Pancreas (tissue), 10 donors: ENCODE data around the gene CFAP157. TPM values are rescaled to one million over a fixed set of nuclear protein-coding genes. Genes with fewer than 3 reads are reported as not detected.

Experiments used
- ATAC-seq, 4 donors: fragments of 200-7000 bp; cut with Tn5 transposase; one replicate each; pipeline versions ENCODE4 v1.8.0 to v1.9.1; 2020; ENCODE audit warnings: mild to moderate bottlenecking in 4 of 4, moderate library complexity in 4 of 4
- DNase-seq, 6 donors: peaks; one replicate each; pipeline ENCODE4 v3.0.0-alpha.2; 2020
- FAIRE-seq: peaks from 2 replicates; lab custom pipeline; 2012; peaks lifted over from hg19 to GRCh38; lab: Jason Lieb, UNC
- H3K27ac ChIP-seq, 4 donors: fragments of 200-600 bp; sonication (generic); 1 replicate in 3 of 4; 2 replicates in 1 of 4; pipeline versions ENCODE4 v1.5.0 to v1.8.0; 2020
- H3K27me3 ChIP-seq, 4 donors: fragments of 200-600 bp; one replicate each; pipeline ENCODE4 v1.8.0; 2021
- H3K36me3 ChIP-seq, 3 donors: fragments of 200-600 bp; sonication (generic) in 1 of 3; one replicate each; pipeline versions ENCODE4 v1.5.0 to v1.8.0; 2020 to 2021
- H3K4me1 ChIP-seq, 3 donors: fragments of 200-600 bp; one replicate each; pipeline ENCODE4 v1.8.0; 2021
- H3K4me3 ChIP-seq, 4 donors: fragments of 200-600 bp; sonication (generic) in 2 of 4; one replicate each; pipeline versions ENCODE4 v1.5.0 to v1.8.0; 2020 to 2021
- H3K9me3 ChIP-seq, 4 donors: fragments of 200-600 bp; one replicate each; pipeline ENCODE4 v1.8.0; 2021
- WGBS, 2 donors: extraction: QIAGEN DNeasy Blood & Tissue Kit; methylation state at CpG; one replicate each; pipeline ENCODE4 v1.1.7; 2013; 5-methylcytosine and 5-hydroxymethylcytosine counted together
- intact Hi-C, 3 donors: fragments of 100-400 bp; cut with DNase I; formaldehyde crosslinking; loops; one replicate each; pipeline versions ENCODE4 v1.11.1 to v1.14.2; 2022
- polyA plus RNA-seq, 2 donors: library from polyadenylated mRNA; stranded (reverse); fragments of 200-250 nt; gene quantifications; one replicate each; pipeline ENCODE4 v1.2.3, GENCODE V29; 2013
- total RNA-seq, 6 donors: library from RNA; stranded (reverse); fragmentation: NEBNext Ultra II Directional in 4 of 6; extraction: Animal tissue kit (Norgen Biotek cat#: 25700) in 4 of 6; gene quantifications; one replicate each; pipeline versions ENCODE4 v1.2.1 to v1.2.4, GENCODE V29; 2021 to 2023
- TF ChIP-seq, protein P1 (sequence below), 4 donors: fragments of 200-600 bp; sonication (generic) in 3 of 4; IDR thresholded peaks; one replicate each; pipeline versions ENCODE4 v1.5.0 to v1.8.0; 2021; ENCODE audit warnings: antibody characterized with exemption in 4 of 4
- donor health status: healthy with polysubstance abuse.
- donor health status: DM: no; HTN: no; CAD: no; lungs with moderate emphysema.
- donor health status: DM: no; HTN: no; CAD: no.
- donor health status: control.
- donor health status: control.
- donor health status: Bipolar disorder and iron deficiency.
- donor health status: DM: yes; HTN: yes; CAD: no.
- donor health status: DM: no; HTN: no; CAD: no.
- donor health status: DM: no; HTN: no; CAD: no.
- donor health status: DM: yes; HTN: yes; CAD: no.

The CFAP157 gene
- total and polyA plus RNA-seq, 8 donors: 0.12 to 2.1 (median 0.23) TPM; not detected in 1

DNA sequence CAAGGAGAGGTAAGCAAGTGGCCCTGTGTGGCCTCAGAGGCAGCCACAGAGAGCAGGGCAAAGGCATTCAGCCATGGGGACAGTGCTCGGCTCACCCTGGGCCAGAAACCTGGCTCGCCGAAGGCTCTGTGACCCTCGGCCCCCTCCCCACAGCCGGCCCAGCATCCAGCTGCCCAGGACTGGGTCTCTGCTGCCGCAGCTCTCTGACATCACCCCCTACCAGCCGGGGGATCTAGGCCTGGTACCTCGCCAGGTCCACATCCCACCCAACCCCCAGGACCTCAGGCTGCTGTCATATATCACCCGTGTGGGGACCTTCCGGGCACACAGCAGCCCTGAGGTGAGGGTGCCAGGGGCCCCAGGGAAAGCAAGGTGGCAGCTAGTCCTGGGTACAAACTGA is 6.1 kb downstream of the CFAP157 start:
- no peak for FAIRE-seq
- intact Hi-C loops: no loop called here

DNA sequence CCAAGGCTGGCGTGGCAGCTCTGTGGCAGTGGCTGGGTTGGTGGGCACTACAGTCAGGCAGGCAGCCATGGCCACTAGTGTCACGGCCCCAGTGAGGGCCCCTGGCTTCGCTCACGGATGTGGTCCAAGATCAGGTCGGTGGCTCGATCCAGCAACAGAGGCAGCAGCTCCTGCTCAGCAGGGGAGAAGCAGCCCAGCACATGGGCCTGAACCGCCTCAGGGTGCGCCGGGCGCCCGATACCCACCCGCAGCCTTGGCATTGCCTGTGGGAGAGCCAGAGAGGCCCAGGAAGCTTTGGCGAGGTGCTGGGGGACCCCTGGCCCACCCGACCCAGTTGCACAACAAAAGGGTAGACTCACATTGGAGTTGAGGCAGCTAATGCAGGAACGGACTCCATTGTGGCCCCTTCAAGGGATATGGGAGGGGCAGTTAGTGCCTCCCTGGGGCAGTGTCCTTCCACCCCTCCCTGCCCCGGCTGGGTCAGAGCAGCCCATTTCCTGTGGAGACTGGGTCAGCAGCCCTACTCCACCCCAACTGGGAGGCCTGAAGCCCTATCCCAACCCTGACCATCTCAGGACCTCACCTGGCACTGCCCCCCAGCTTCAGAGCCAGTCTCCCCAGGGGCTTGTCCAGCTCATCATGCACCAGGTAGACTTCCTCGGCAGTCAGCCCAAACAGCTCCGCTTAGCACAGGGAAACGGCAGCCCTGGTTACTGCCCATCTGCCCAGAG is 7.4 kb downstream of the CFAP157 start:
- FAIRE-seq: no peak
- peak in 1 of 6 donors; percentile 76 for DNase-seq
- 72 to 73% methylated on average over 19 of the region's 19 CpGs for WGBS, 2 donors
- Histone ChIP-seq H3K36me3 (no peaks in the 10 kb centered on the region), H3K27ac (no peak overlapping the region), H3K27me3 (no peaks in the 10 kb centered on the region), H3K4me3 (peak overlapping the region in 3 of 4 donors; percentile 71 to 85 (median 74)), H3K9me3 (no peaks in the 10 kb centered on the region), H3K4me1 (peaks cover 0 to 14% (median 9%) of the 10 kb centered on the region in 3 donors)
- no peak for ATAC-seq
- intact Hi-C loops: no loop called here
- TF ChIP-seq, protein P1, sequence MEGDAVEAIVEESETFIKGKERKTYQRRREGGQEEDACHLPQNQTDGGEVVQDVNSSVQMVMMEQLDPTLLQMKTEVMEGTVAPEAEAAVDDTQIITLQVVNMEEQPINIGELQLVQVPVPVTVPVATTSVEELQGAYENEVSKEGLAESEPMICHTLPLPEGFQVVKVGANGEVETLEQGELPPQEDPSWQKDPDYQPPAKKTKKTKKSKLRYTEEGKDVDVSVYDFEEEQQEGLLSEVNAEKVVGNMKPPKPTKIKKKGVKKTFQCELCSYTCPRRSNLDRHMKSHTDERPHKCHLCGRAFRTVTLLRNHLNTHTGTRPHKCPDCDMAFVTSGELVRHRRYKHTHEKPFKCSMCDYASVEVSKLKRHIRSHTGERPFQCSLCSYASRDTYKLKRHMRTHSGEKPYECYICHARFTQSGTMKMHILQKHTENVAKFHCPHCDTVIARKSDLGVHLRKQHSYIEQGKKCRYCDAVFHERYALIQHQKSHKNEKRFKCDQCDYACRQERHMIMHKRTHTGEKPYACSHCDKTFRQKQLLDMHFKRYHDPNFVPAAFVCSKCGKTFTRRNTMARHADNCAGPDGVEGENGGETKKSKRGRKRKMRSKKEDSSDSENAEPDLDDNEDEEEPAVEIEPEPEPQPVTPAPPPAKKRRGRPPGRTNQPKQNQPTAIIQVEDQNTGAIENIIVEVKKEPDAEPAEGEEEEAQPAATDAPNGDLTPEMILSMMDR (IDR thresholded peaks at IDR 0.05): no peak

More for the DNA sequence above, 6.1 kb downstream of the CFAP157 start:
- Histone ChIP-seq H3K4me3 (no peak overlapping the region), H3K27me3 (no peaks in the 10 kb centered on the region), H3K4me1 (peaks cover 0 to 14% (median 9%) of the 10 kb centered on the region in 3 donors), H3K36me3 (no peaks in the 10 kb centered on the region), H3K9me3 (no peaks in the 10 kb centered on the region), H3K27ac (no peak overlapping the region)
- DNase-seq (peak in 1 of 6 donors; percentile 76), ATAC-seq (no peak)
- TF ChIP-seq, protein P1 (IDR thresholded peaks at IDR 0.05): no peak
- 91 to 94% methylated on average over 10 of the region's 10 CpGs for WGBS, 2 donors

DNA sequence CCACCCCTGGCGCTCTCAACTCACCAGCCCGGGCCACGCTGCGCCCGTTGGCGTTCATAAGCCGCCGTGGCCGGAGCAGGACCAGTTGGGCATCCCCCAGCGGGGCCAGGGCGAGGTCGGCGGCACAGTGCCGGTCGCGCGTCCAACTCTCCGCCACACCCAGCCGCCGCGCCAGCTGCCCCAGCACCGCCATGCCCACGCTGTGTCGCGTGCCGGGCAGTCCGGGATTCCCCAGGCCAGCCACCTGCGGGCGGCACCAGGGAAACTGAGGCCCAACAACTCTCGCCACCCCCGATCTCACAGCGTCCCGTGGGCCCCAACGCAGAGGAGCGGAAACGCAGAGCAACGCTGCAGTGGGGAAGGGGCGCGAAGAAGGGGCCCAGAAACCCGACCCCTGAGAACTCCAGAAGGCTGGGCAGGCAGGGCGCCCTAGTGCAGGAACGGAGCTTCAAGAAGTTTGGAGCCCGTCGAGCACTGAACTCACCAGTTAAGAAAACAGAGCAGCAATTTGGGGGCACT is 8.2 kb downstream of the CFAP157 start:
- H3K27me3 ChIP-seq: no peaks in the 10 kb centered on the region
- peak; percentile 50 to 59 (median 54) for ATAC-seq
- no peak for FAIRE-seq
- peak overlapping the region; percentile 49 to 85 (median 72) for H3K4me3 ChIP-seq
- peak in 3 of 6 donors; percentile 44 to 77 (median 76) for DNase-seq
- H3K36me3 ChIP-seq: no peaks in the 10 kb centered on the region
- no peaks in the 10 kb centered on the region for H3K9me3 ChIP-seq
- WGBS, 2 donors: 0% methylated on average over 43 to 44 of the region's 44 CpGs
- H3K27ac ChIP-seq: peak overlapping the region; percentile 74 to 80 (median 76)
- intact Hi-C loops: no loop called here
- TF ChIP-seq, protein P1 (IDR thresholded peaks at IDR 0.05): no peak
- H3K4me1 ChIP-seq: peaks cover 0 to 14% (median 9%) of the 10 kb centered on the region in 3 donors

DNA sequence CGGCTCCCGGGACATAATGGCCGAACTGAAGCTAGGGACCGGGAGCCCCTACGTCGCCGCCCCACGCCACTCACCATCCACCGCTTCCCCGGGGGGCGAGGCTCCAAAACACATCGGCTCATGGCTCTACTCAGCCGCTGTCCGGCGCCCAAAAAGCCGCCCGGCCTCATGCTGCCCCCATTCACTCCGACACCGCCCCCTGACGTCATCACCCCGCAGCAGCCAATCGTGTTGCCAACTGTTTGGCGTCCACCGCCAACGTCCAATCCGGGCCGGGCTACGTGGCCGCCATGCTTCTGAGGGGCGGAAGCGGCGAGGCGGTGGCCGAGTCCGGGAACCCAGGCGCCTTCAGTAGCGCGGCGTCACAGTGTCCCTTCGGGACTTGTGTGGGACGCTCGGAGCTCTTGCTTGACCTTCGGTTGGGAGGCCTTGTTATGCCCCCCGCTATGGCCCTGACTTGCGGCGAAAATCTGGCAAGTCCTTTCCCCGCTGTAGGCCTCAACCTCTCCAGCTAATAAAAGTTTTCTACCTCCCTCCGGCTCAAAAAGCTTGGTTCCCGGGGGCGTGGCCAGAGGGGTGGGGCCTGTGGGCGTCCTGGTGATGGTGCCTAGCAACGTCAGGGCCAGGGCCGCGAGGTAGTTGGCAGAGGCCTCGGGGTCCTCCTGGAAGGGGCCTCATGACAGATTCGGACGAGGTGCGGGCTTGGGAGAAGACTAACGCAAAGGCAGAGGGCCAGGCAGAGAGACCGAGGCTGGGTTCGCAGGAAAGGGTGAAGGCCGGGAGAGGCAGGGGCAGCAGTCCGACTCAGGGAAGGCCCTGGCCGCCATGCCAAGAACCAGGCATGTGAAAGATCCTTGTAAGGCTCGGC is 8.9 kb downstream of the CFAP157 start, which contains the start of the genes PTRH1 and TTC16:
Gene PTRH1, minus strand, starts transcription at position 194 of the 868 bp plus-strand sequence. Its CDS starts 24 bp downstream, at position 170.
Gene TTC16, plus strand, starts transcription at position 610 of the 868 bp plus-strand sequence. Its CDS starts 67 bp downstream, at position 677.
- H3K9me3 ChIP-seq: no peaks in the 10 kb centered on the region
- peaks cover 0 to 14% (median 9%) of the 10 kb centered on the region in 3 donors for H3K4me1 ChIP-seq
- peak within 1 kb of the TSS; percentile 74 to 80 (median 76) for H3K27ac ChIP-seq
- H3K4me3 ChIP-seq: peak within 1 kb of the TSS; percentile 49 to 85 (median 72)
- ATAC-seq: peak; percentile 97 to 99 (median 98)
- FAIRE-seq: peak; percentile 82
- intact Hi-C loops: no loop called here
- WGBS, 2 donors: 4% methylated on average over 57 to 65 of the region's 65 CpGs
- TF ChIP-seq, protein P1 (IDR thresholded peaks at IDR 0.05): no peak
- H3K36me3 ChIP-seq: no peaks in the 10 kb centered on the region
- peak; percentile 96 to 98 (median 98) for DNase-seq
- no peaks in the 10 kb centered on the region for H3K27me3 ChIP-seq
